HepG2 (cell line): ENCODE results near the gene CLDN9. TPM values are rescaled to one million over a fixed set of nuclear protein-coding genes. Genes with fewer than 3 reads are reported as not detected.
A peak's percentile ranks its signal among the peaks of the same experiment; 100 is the strongest.

Source experiments
- ATF1 ChIP-seq: IDR thresholded peaks from 2 replicates; pipeline ENCODE4 v1.6.1; 2016; ENCODE audit warnings: mild to moderate bottlenecking, control low read depth
- CBFB ChIP-seq: sonication (generic); formaldehyde crosslinking; IDR thresholded peaks from 2 replicates; pipeline ENCODE4 v1.4.0; 2020; ENCODE audit warnings: missing genetic modification reagents
- DPF2 ChIP-seq: sonication (generic); formaldehyde crosslinking; IDR thresholded peaks from 2 replicates; pipeline ENCODE4 v1.4.0; 2020; ENCODE audit warnings: mild to moderate bottlenecking, low read depth, missing genetic modification reagents, borderline replicate concordance
- ELF1 ChIP-seq: sonication (generic); formaldehyde crosslinking; IDR thresholded peaks from 2 replicates; pipeline ENCODE4 v1.4.0; 2020; ENCODE audit warnings: missing genetic modification reagents
- MXD1 ChIP-seq: sonication (generic); formaldehyde crosslinking; IDR thresholded peaks from 2 replicates; pipeline ENCODE4 v1.4.0; 2020; ENCODE audit warnings: mild to moderate bottlenecking, missing genetic modification reagents
- NFIC ChIP-seq: IDR thresholded peaks from 2 replicates; pipeline ENCODE4 v1.6.1; 2012; ENCODE audit warnings: mild to moderate bottlenecking, low read length, inconsistent platforms
- RAD21 ChIP-seq: fragments of 450-650 bp; formaldehyde crosslinking; IDR thresholded peaks from 2 replicates; pipeline ENCODE4 v1.5.0; 2020; ENCODE audit warnings: mild to moderate bottlenecking
- RAD51 ChIP-seq: fragments of 450-650 bp; IDR thresholded peaks from 2 replicates; pipeline ENCODE4 v1.6.1; 2016; ENCODE audit warnings: borderline replicate concordance
- SNAI1 ChIP-seq: sonication (generic); formaldehyde crosslinking; IDR thresholded peaks from 2 replicates; pipeline ENCODE4 v1.5.0; 2020; ENCODE audit warnings: mild to moderate bottlenecking, missing genetic modification reagents, borderline replicate concordance
- TERF1 ChIP-seq: sonication (generic); formaldehyde crosslinking; IDR thresholded peaks from 2 replicates; pipeline ENCODE4 v1.8.0; 2022; ENCODE audit warnings: mild to moderate bottlenecking, missing genetic modification reagents, moderate library complexity
- U2AF1 ChIP-seq: fragments of 200-400 bp; formaldehyde crosslinking; optimal IDR thresholded peaks from 2 replicates; pipeline ENCODE3; 2017; ENCODE audit warnings: mild to moderate bottlenecking, low read depth, low read length
- ZFP1 ChIP-seq: IDR thresholded peaks from 2 replicates; pipeline ENCODE4 v1.6.1; 2016
- ZNF10 ChIP-seq: sonication (generic); formaldehyde crosslinking; IDR thresholded peaks from 2 replicates; pipeline ENCODE4 v1.4.0; 2020; ENCODE audit warnings: mild to moderate bottlenecking, low read depth, missing genetic modification reagents, borderline replicate concordance
- ZNF180 ChIP-seq: sonication (generic); formaldehyde crosslinking; IDR thresholded peaks from 2 replicates; pipeline ENCODE4 v1.4.0; 2020; ENCODE audit warnings: low read depth, missing genetic modification reagents, borderline replicate concordance
- ZNF3 ChIP-seq: IDR thresholded peaks from 2 replicates; pipeline ENCODE4 v1.7.0; 2017; ENCODE audit warnings: inconsistent platforms
- ZNF569 ChIP-seq: sonication (generic); formaldehyde crosslinking; IDR thresholded peaks from 2 replicates; pipeline ENCODE4 v1.5.0; 2020; ENCODE audit warnings: mild to moderate bottlenecking, missing genetic modification reagents, moderate library complexity, borderline replicate concordance
- ZNF766 ChIP-seq: sonication (generic); formaldehyde crosslinking; IDR thresholded peaks from 2 replicates; pipeline ENCODE4 v1.5.0; 2020; ENCODE audit warnings: missing genetic modification reagents, borderline replicate concordance
- ZSCAN29 ChIP-seq: sonication (generic); formaldehyde crosslinking; conservative IDR thresholded peaks from 2 replicates; pipeline ENCODE4 v1.4.0; 2020; ENCODE audit warnings: mild to moderate bottlenecking, missing genetic modification reagents
- polyA plus RNA-seq, 8 experiments: library from polyadenylated mRNA; depleted of rRNA in 3 of 8; stranded (reverse) in 7 of 8; unstranded in 1 of 8; fragments of >200 nt; fragmentation: Illumina TruSeq in 4 of 8; extraction: Trizol in 4 of 8; gene quantifications; 2 replicates each; pipeline versions ENCODE4 v1.2.1 to v1.2.3, GENCODE V29; 2011 to 2016; ENCODE audit warnings: low read depth in 4 of 8, missing spikeins in 1 of 8, mixed read lengths in 1 of 8; ENCODE audit not compliant: insufficient read depth in 1 of 8
- total RNA-seq, 5 experiments: library from RNA; depleted of rRNA; stranded (reverse); fragments of >200 nt; fragmentation: Illumina TruSeq; extraction: Trizol; gene quantifications; 2 replicates each; pipeline ENCODE4 v1.2.3, GENCODE V29; 2016; ENCODE audit warnings: low read depth in 1 of 5
- TF ChIP-seq, protein P1 (sequence below): sonication (generic); formaldehyde crosslinking; conservative IDR thresholded peaks from 2 replicates; pipeline ENCODE4 v1.8.0; 2022; ENCODE audit warnings: missing genetic modification reagents
- TF ChIP-seq, protein P2 (sequence below): sonication (generic); formaldehyde crosslinking; IDR thresholded peaks from 2 replicates; pipeline ENCODE4 v1.5.0; 2020; ENCODE audit warnings: mild to moderate bottlenecking, missing genetic modification reagents
- TF ChIP-seq, protein P3 (sequence below): sonication (generic); formaldehyde crosslinking; IDR thresholded peaks from 2 replicates; pipeline ENCODE4 v1.9.0; 2021; ENCODE audit warnings: missing genetic modification reagents, borderline replicate concordance

Gene CLDN9
- total and polyA plus RNA-seq, 2 of the 13 experiments (the other 11 are each of a cell fraction or from before 2014, with no cell fraction given), result 0.15 to 0.26 TPM

DNA sequence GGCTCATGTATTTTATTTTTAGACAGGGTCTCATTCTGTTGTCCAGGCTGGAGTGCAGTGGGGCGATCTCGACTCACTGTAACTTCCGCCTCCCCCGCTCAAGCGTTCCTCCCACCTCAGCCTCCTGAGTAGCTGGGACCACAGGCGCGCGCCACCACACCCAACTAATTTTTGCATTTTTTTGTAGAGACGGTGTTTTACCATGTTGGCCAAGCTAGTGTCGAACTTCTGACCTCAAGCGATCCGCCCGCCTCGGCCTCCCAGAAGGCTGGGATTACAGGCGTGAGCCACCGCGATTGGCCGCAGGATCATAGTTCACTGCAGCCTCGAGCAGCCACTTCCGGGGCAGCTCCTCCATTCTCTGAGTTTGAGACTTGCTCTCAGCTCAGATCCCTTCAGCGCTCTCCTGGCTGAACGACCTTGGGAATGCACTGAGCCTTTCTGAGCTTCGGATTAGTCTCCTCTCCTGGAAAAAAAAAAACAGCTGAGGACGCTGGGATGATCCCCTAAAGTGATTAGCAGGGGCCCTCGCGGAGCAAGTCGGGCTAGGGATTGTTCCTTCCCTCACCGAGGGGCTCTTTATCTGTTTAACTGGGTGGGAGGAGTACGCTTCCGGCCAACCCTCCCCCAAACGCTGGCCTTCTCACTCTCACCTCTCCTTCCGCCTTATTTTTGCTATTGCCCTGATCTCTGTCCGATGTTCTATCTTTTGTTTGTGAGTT, 31.4 kb upstream of the CLDN9 start (continued):
- TF ChIP-seq ZNF3 (CRISPR knock-in tag) (no peak), ZNF180 (CRISPR knock-in tag) (no peak), ZNF766 (CRISPR knock-in tag) (no peak), ZNF569 (CRISPR knock-in tag) (no peak), CBFB (CRISPR knock-in tag) (no peak), DPF2 (no peak), TERF1 (no peak), ZSCAN29 (CRISPR knock-in tag) (0 out of 2 replicates have a peak, but pooled peaks have one; percentile 46), ATF1 (CRISPR knock-in tag) (no peak), U2AF1 (no peak), ZFP1 (CRISPR knock-in tag) (no peak; the same call in 1 of the 2 replicates), ELF1 (CRISPR knock-in tag) (peak; percentile 86), SNAI1 (CRISPR knock-in tag) (no peak), ZNF10 (CRISPR knock-in tag) (no peak), NFIC (no peak), MXD1 (peak; percentile 55; the same call in 1 of the 2 replicates), RAD51 (no peak), RAD21 (CRISPR knock-in tag) (no peak)
- TF ChIP-seq, protein P1, sequence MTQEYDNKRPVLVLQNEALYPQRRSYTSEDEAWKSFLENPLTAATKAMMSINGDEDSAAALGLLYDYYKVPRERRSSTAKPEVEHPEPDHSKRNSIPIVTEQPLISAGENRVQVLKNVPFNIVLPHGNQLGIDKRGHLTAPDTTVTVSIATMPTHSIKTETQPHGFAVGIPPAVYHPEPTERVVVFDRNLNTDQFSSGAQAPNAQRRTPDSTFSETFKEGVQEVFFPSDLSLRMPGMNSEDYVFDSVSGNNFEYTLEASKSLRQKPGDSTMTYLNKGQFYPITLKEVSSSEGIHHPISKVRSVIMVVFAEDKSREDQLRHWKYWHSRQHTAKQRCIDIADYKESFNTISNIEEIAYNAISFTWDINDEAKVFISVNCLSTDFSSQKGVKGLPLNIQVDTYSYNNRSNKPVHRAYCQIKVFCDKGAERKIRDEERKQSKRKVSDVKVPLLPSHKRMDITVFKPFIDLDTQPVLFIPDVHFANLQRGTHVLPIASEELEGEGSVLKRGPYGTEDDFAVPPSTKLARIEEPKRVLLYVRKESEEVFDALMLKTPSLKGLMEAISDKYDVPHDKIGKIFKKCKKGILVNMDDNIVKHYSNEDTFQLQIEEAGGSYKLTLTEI (CRISPR knock-in tag), result no peak
- TF ChIP-seq, protein P2, sequence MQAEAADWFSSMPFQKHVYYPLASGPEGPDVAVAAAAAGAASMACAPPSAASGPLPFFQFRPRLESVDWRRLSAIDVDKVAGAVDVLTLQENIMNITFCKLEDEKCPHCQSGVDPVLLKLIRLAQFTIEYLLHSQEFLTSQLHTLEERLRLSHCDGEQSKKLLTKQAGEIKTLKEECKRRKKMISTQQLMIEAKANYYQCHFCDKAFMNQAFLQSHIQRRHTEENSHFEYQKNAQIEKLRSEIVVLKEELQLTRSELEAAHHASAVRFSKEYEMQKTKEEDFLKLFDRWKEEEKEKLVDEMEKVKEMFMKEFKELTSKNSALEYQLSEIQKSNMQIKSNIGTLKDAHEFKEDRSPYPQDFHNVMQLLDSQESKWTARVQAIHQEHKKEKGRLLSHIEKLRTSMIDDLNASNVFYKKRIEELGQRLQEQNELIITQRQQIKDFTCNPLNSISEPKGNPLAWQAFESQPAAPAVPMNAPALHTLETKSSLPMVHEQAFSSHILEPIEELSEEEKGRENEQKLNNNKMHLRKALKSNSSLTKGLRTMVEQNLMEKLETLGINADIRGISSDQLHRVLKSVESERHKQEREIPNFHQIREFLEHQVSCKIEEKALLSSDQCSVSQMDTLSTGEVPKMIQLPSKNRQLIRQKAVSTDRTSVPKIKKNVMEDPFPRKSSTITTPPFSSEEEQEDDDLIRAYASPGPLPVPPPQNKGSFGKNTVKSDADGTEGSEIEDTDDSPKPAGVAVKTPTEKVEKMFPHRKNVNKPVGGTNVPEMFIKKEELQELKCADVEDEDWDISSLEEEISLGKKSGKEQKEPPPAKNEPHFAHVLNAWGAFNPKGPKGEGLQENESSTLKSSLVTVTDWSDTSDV (CRISPR knock-in tag), result no peak
- TF ChIP-seq, protein P3, sequence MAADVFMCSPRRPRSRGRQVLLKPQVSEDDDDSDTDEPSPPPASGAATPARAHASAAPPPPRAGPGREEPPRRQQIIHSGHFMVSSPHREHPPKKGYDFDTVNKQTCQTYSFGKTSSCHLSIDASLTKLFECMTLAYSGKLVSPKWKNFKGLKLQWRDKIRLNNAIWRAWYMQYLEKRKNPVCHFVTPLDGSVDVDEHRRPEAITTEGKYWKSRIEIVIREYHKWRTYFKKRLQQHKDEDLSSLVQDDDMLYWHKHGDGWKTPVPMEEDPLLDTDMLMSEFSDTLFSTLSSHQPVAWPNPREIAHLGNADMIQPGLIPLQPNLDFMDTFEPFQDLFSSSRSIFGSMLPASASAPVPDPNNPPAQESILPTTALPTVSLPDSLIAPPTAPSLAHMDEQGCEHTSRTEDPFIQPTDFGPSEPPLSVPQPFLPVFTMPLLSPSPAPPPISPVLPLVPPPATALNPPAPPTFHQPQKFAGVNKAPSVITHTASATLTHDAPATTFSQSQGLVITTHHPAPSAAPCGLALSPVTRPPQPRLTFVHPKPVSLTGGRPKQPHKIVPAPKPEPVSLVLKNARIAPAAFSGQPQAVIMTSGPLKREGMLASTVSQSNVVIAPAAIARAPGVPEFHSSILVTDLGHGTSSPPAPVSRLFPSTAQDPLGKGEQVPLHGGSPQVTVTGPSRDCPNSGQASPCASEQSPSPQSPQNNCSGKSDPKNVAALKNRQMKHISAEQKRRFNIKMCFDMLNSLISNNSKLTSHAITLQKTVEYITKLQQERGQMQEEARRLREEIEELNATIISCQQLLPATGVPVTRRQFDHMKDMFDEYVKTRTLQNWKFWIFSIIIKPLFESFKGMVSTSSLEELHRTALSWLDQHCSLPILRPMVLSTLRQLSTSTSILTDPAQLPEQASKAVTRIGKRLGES (CRISPR knock-in tag), result no peak
